Measurements from ENCODE around the gene FXYD1. TPM values are rescaled to one million over a fixed set of nuclear protein-coding genes. Genes with fewer than 3 reads are reported as not detected.

FXYD1 gene
- total RNA-seq, 1 donor from 2014 or later: 0.52 TPM

GRCh38 chr19:35124098-35125060, 14.2 kb upstream of the FXYD1 start:
- Mint-ChIP-seq H3K27me3 (ENCODE audit: low read depth, unreplicated experiment) (peaks cover 42% of the 10 kb centered on the region), H3K9me3 (ENCODE audit: unreplicated experiment) (peaks cover 2% of the 10 kb centered on the region), H3K27ac (ENCODE audit: unreplicated experiment) (no peak overlapping the region), H3K4me3 (ENCODE audit: unreplicated experiment) (no peak overlapping the region), H3K4me1 (ENCODE audit: low read depth, unreplicated experiment) (no peaks in the 10 kb centered on the region), H3K36me3 (ENCODE audit: low read depth, unreplicated experiment) (no peaks in the 10 kb centered on the region)
- peaks cover 6% of the 10 kb centered on the region for H3K27me3 ChIP-seq (ENCODE audit: insufficient read depth, low read length)
- peak overlapping the region; percentile 97 for H3K4me2 ChIP-seq (ENCODE audit: low read length)
- no peaks in the 10 kb centered on the region for H3K79me2 ChIP-seq (ENCODE audit: insufficient read depth, low read length)
- H3K4me1 ChIP-seq (ENCODE audit: insufficient read depth, low read length): peaks cover 15% of the 10 kb centered on the region
- H3K27ac ChIP-seq (ENCODE audit: low read depth, low read length): peak overlapping the region; percentile 32
- H2AFZ ChIP-seq (ENCODE audit: low read depth, low read length): peak overlapping the region; percentile 99
- H3K9ac ChIP-seq (ENCODE audit: low read length): peak overlapping the region; percentile 80
- no peaks in the 10 kb centered on the region for H3K9me3 ChIP-seq (ENCODE audit: insufficient read depth, low read depth, low read length)
- peak overlapping the region; percentile 64 for H3K4me3 ChIP-seq (ENCODE audit: insufficient read depth, low read depth, low read length)
- no peaks in the 10 kb centered on the region for H3K36me3 ChIP-seq (ENCODE audit: insufficient read depth, low read length)
- no peak for TF ChIP-seq CTCF (IDR thresholded peaks at IDR 0.05; ENCODE audit: insufficient read depth, low read depth, low read length)
- TF ChIP-seq EZH2 (IDR thresholded peaks at IDR 0.05; ENCODE audit: insufficient read depth, low read length): no peak
- H4K20me1 ChIP-seq (ENCODE audit: insufficient read depth, low read length): no peaks in the 10 kb centered on the region
- peak; percentile 71 for DNase-seq (ENCODE audit: low read depth)
- no peak for FAIRE-seq

- Histone ChIP-seq H3K4me2 (ENCODE audit: low read length) (no peak overlapping the region), H3K9me3 (ENCODE audit: insufficient read depth, low read depth, low read length) (no peaks in the 10 kb centered on the region), H3K36me3 (ENCODE audit: insufficient read depth, low read length) (no peaks in the 10 kb centered on the region), H3K9ac (ENCODE audit: low read length) (no peak overlapping the region), H3K27ac (ENCODE audit: low read depth, low read length) (no peak overlapping the region), H3K27me3 (ENCODE audit: insufficient read depth, low read length) (peaks cover 6% of the 10 kb centered on the region), H3K4me3 (ENCODE audit: insufficient read depth, low read depth, low read length) (no peak overlapping the region), H3K79me2 (ENCODE audit: insufficient read depth, low read length) (no peaks in the 10 kb centered on the region), H3K4me1 (ENCODE audit: insufficient read depth, low read length) (peaks cover 15% of the 10 kb centered on the region), H2AFZ (ENCODE audit: low read depth, low read length) (no peak overlapping the region), H4K20me1 (ENCODE audit: insufficient read depth, low read length) (no peaks in the 10 kb centered on the region)
- Mint-ChIP-seq H3K27me3 (ENCODE audit: low read depth, unreplicated experiment) (peaks cover 43% of the 10 kb centered on the region), H3K4me3 (ENCODE audit: unreplicated experiment) (no peak overlapping the region), H3K36me3 (ENCODE audit: low read depth, unreplicated experiment) (no peaks in the 10 kb centered on the region), H3K9me3 (ENCODE audit: unreplicated experiment) (peaks cover 2% of the 10 kb centered on the region), H3K27ac (ENCODE audit: unreplicated experiment) (no peak overlapping the region), H3K4me1 (ENCODE audit: low read depth, unreplicated experiment) (no peaks in the 10 kb centered on the region)
- no peak for TF ChIP-seq EZH2 (IDR thresholded peaks at IDR 0.05; ENCODE audit: insufficient read depth, low read length)
- TF ChIP-seq CTCF (IDR thresholded peaks at IDR 0.05; ENCODE audit: insufficient read depth, low read depth, low read length): no peak
- DNase-seq (ENCODE audit: low read depth): no peak
- no peak for FAIRE-seq
Observed at GRCh38 chr19:35125270-35125717, 13.3 kb upstream of the FXYD1 start.
